Measurements from ENCODE around the gene YES1. TPM values are rescaled to one million over a fixed set of nuclear protein-coding genes. Genes with fewer than 3 reads are reported as not detected.

Gene YES1
- total and polyA plus RNA-seq, 2 of the 13 experiments (the other 11 are each of a cell fraction or from before 2014, with no cell fraction given): 17.2 to 70.8 TPM

GRCh38 chr18:811892-812375 is at the start of gene YES1 (continued):
- no peak for TF ChIP-seq ZNF138 (CRISPR knock-in tag; IDR thresholded peaks at IDR 0.05; ENCODE audit: low read depth)
- no peak for TF ChIP-seq CTCF (CRISPR knock-in tag; IDR thresholded peaks at IDR 0.05)
- TF ChIP-seq ZNF446 (CRISPR knock-in tag; IDR thresholded peaks at IDR 0.05): peak; percentile 5; the same call in 1 of the 2 replicates
- 0 out of 2 replicates have a peak, but pooled peaks have one; percentile 56 for TF ChIP-seq ETS1 (CRISPR knock-in tag; IDR thresholded peaks at IDR 0.05)
- no peak for TF ChIP-seq ZNF605 (CRISPR knock-in tag; IDR thresholded peaks at IDR 0.05)
- TF ChIP-seq POGK (CRISPR knock-in tag; conservative IDR thresholded peaks at IDR 0.05): 0 out of 2 replicates have a peak, but pooled peaks have one; percentile 8
- no peak for TF ChIP-seq ZKSCAN5 (CRISPR knock-in tag; IDR thresholded peaks at IDR 0.05)
- no peak for TF ChIP-seq ZSCAN25 (CRISPR knock-in tag; IDR thresholded peaks at IDR 0.05)
- no peak for TF ChIP-seq ZNF460 (CRISPR knock-in tag; IDR thresholded peaks at IDR 0.05; ENCODE audit: borderline replicate concordance)
- no peak for TF ChIP-seq WIZ (CRISPR knock-in tag; IDR thresholded peaks at IDR 0.05)
- no peak for TF ChIP-seq SP4 (CRISPR knock-in tag; IDR thresholded peaks at IDR 0.05)
- no peak for TF ChIP-seq HIC2 (CRISPR knock-in tag; IDR thresholded peaks at IDR 0.05; ENCODE audit: low read depth)
- peak; percentile 64; the same call in 1 of the 2 replicates for TF ChIP-seq ZMAT3 (CRISPR knock-in tag; conservative IDR thresholded peaks at IDR 0.05)
- TF ChIP-seq RFX1 (IDR thresholded peaks at IDR 0.05): no peak
- no peak for TF ChIP-seq FOSL1 (CRISPR knock-in tag; IDR thresholded peaks at IDR 0.05; ENCODE audit: borderline replicate concordance)
- no peak for TF ChIP-seq ZNF432 (CRISPR knock-in tag; IDR thresholded peaks at IDR 0.05; ENCODE audit: borderline replicate concordance)
- TF ChIP-seq FOXM1 (CRISPR knock-in tag; IDR thresholded peaks at IDR 0.05): no peak
- TF ChIP-seq ZNF709 (CRISPR knock-in tag; IDR thresholded peaks at IDR 0.05): peak; percentile 10; the same call in 1 of the 2 replicates
- TF ChIP-seq FOXK1 (CRISPR knock-in tag; IDR thresholded peaks at IDR 0.05; ENCODE audit: borderline replicate concordance, low read depth): no peak
- no peak for TF ChIP-seq ZNF552 (CRISPR knock-in tag; IDR thresholded peaks at IDR 0.05; ENCODE audit: borderline replicate concordance)
- TF ChIP-seq ZNF580 (CRISPR knock-in tag; IDR thresholded peaks at IDR 0.05; ENCODE audit: borderline replicate concordance, low read depth): no peak
- TF ChIP-seq UBTF (CRISPR knock-in tag; IDR thresholded peaks at IDR 0.05): peak; percentile 90

All from HepG2 (cell line).